Skeletal muscle tissue (tissue), 4 donors: ENCODE data around the gene SIGLEC12. TPM values are rescaled to one million over a fixed set of nuclear protein-coding genes. Genes with fewer than 3 reads are reported as not detected.

Experiments
- H3K27ac ChIP-seq: one replicate; pipeline ENCODE4 v1.7.0; 2013; ENCODE audit warnings: mild to moderate bottlenecking, low read depth, low read length, inconsistent platforms
- H3K27me3 ChIP-seq, 3 donors: one replicate each; pipeline ENCODE4 v1.7.0; 2013; ENCODE audit warnings: low read length in 3 of 3; ENCODE audit not compliant: control insufficient read depth in 3 of 3, insufficient read depth in 3 of 3
- H3K36me3 ChIP-seq, 3 donors: one replicate each; pipeline ENCODE4 v1.7.0; 2013; ENCODE audit warnings: low read length in 3 of 3; ENCODE audit not compliant: control insufficient read depth in 3 of 3, insufficient read depth in 3 of 3
- H3K4me1 ChIP-seq, 3 donors: one replicate each; pipeline ENCODE4 v1.7.0; 2013; ENCODE audit warnings: low read length in 3 of 3, mild to moderate bottlenecking in 3 of 3; ENCODE audit not compliant: control insufficient read depth in 3 of 3, insufficient read depth in 3 of 3
- H3K4me3 ChIP-seq, 3 donors: one replicate each; pipeline ENCODE4 v1.7.0; 2013; ENCODE audit warnings: low read length in 3 of 3
- H3K9ac ChIP-seq, 3 donors: one replicate each; pipeline ENCODE4 v1.7.0; 2013; ENCODE audit warnings: low read length in 3 of 3, mild to moderate bottlenecking in 3 of 3, moderate library complexity in 2 of 3, low read depth in 1 of 3
- H3K9me3 ChIP-seq, 3 donors: one replicate each; pipeline ENCODE4 v1.7.0; 2013; ENCODE audit warnings: low read length in 3 of 3; ENCODE audit not compliant: control insufficient read depth in 3 of 3
- total RNA-seq: library from RNA; depleted of rRNA; stranded (reverse); fragments of >200 nt; gene quantifications from one replicate; pipeline ENCODE4 v1.2.3, GENCODE V29; 2014
- donor health status: Osteomylitis.

SIGLEC12 gene
- total RNA-seq, 1 donor from 2014 or later: not detected

- H3K36me3 ChIP-seq: no peaks in the 10 kb centered on the region
- H3K27ac ChIP-seq: no peak overlapping the region
- H3K27me3 ChIP-seq: peaks cover 10 to 16% (median 13%) of the 10 kb centered on the region in 3 donors
- no peak overlapping the region for H3K9ac ChIP-seq
- H3K4me3 ChIP-seq: no peak overlapping the region
- H3K4me1 ChIP-seq: no peaks in the 10 kb centered on the region
- no peaks in the 10 kb centered on the region for H3K9me3 ChIP-seq
These were observed 42.4 kb upstream of the SIGLEC12 start for GRCh38 chr19:51544038-51544437.

DNA sequence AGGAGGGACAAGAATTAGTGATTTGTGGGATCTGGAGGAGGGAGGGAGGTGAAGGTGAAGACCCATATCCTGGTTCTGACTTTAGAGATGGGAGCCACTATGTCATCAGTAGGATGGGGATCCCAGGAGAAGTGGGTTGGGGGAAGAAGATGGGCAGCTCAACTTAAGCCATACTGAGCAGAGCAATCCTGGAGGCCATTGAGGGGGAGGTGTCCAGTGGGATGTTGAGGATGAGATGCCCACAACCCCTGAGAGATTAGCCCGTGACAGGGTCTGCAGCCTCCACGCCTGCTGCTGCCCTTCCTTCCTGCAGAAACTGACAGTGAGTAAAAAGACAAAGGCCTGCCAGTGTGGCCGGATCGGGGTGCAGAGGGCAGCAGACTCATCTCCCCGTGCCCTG, 41.1 kb upstream of the SIGLEC12 start:
- Histone ChIP-seq H3K27me3 (peaks cover 15 to 21% (median 16%) of the 10 kb centered on the region in 3 donors), H3K9ac (no peak overlapping the region), H3K27ac (no peak overlapping the region), H3K4me3 (no peak overlapping the region), H3K4me1 (no peaks in the 10 kb centered on the region), H3K9me3 (no peaks in the 10 kb centered on the region), H3K36me3 (no peaks in the 10 kb centered on the region)

DNA sequence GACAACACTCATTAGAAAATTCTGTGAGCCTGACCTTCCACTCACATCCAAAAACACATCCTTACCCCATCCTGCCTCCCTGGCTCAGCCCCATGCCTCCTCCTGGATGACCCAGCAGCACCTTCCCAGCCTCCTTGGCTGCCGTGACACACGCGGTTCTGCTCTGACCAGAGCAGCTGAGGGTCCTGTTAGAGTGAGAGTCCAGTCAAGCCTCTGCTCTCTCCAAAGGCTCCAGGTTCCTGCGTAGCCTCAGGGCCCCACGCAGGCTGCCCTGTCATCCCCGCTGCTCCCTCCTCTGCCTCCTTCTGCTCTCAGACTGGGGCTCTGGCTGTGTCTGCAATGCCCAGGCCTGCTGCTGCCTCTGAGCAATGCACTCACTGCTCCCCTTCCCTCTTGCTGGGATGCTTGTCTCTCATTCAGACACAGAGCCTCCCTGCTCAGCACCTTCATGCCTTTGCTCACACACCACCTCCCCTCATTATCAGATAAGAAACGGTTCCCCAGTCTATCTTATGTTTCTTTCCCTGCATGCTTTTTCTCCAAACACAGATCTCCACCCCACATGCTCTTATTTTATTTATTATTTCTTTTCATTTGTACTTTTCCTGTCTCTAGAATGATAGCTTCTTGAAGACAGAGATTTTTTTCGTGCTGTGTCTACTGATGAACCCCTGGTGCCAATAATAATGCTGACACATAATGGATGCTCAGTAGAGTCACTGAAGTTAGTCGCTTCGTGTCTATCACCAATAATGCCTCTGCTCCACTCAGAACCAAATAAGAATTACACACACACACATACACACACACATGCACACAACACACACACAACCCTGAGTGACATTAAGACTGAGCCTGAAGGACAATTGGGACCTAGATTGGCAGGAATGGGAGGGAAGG, 40.1 kb upstream of the SIGLEC12 start:
- Histone ChIP-seq H3K9me3 (no peaks in the 10 kb centered on the region), H3K27me3 (peaks cover 15 to 21% (median 17%) of the 10 kb centered on the region in 3 donors), H3K27ac (no peak overlapping the region)

DNA sequence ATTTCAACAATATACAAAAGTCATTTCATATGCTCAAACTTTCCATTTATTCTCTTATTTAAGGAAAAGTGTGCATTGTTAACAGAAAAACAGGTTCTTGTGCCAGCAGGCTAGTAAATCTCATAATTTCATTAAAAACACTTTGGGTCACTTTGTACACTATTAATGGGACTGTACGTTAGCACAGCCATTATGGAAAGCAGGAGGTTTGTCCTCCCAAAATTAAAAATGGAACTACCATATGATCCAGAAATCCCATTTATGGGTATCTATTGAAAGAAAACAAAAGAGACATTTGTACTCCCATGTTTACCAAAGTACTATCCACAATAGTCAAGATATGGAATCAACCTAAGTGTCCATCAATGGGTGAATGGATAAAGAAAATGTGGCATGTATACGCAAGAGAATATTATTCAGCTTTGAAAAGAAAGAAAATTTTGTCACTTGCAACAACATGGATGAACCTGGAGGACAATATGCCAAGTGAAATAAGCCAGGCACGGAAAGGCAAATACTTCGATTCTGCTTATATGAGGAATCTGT, 38.3 kb upstream of the SIGLEC12 start:
- no peaks in the 10 kb centered on the region for H3K9me3 ChIP-seq
- H3K4me1 ChIP-seq: no peaks in the 10 kb centered on the region
- H3K36me3 ChIP-seq: no peaks in the 10 kb centered on the region
- H3K27me3 ChIP-seq: peaks cover 13 to 19% (median 13%) of the 10 kb centered on the region in 3 donors
- H3K4me3 ChIP-seq: no peak overlapping the region
- no peak overlapping the region for H3K9ac ChIP-seq
- no peak overlapping the region for H3K27ac ChIP-seq

More for the DNA sequence above, 40.1 kb upstream of the SIGLEC12 start:
- no peak overlapping the region for H3K9ac ChIP-seq
- H3K4me3 ChIP-seq: no peak overlapping the region
- H3K36me3 ChIP-seq: no peaks in the 10 kb centered on the region
- H3K4me1 ChIP-seq: no peaks in the 10 kb centered on the region

DNA sequence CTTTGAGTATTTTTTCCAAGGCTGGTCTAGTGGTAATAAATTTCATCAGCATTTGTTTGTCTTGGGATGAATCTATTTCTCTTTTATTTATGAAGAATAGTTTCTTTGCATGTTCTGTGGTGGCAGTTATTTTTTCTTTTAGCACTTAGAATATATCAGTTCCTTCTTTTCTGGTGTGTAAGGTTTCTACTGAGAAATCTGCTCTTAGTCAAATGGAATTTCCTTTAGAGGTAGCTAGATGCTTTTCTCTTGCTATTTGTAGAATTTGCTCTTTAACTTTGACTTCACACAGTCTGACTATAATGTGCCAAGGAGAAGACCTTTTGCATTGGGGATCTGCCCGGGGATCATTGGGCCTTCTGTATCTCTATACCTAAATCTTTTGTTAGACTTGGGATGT, 33.9 kb upstream of the SIGLEC12 start:
- Histone ChIP-seq H3K27me3 (peaks cover 5 to 18% (median 5%) of the 10 kb centered on the region in 3 donors), H3K4me3 (no peak overlapping the region), H3K36me3 (no peaks in the 10 kb centered on the region), H3K4me1 (no peaks in the 10 kb centered on the region), H3K9ac (no peak overlapping the region), H3K9me3 (no peaks in the 10 kb centered on the region), H3K27ac (no peak overlapping the region)

GRCh38 chr19:51531349-51532315, 30.0 kb upstream of the SIGLEC12 start, which contains the start of gene SIGLEC6:
Gene SIGLEC6, minus strand, starts transcription at chr19:51531670. Its CDS starts 22 bp downstream, at chr19:51531648.
- Histone ChIP-seq H3K9ac (no peak within 1 kb of the TSS), H3K4me1 (no peaks in the 10 kb centered on the region), H3K9me3 (no peaks in the 10 kb centered on the region), H3K4me3 (no peak within 1 kb of the TSS), H3K27me3 (peaks cover 0 to 11% (median 0%) of the 10 kb centered on the region in 3 donors), H3K36me3 (no peaks in the 10 kb centered on the region), H3K27ac (no peak within 1 kb of the TSS)

DNA sequence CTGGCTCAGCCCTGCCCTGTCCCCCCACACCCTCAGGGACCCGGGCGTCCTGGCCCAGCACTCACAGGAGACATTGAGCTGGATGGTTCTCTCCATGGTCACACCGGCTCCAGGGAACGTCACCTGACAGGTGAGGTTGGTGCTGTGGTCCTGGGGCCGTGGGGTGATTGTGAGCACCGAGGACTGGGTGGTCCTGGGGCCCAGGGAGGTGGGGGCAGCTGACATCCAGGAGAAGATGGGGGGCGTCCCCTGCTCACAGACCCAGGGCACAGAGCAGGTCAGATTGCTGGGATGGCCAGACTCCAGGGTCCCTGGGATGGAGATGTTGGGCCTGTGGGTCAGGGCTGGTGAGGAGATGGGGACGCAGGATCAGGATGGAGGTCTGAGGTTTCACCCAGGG, 29.0 kb upstream of the SIGLEC12 start:
- H3K4me3 ChIP-seq: no peak overlapping the region
- no peaks in the 10 kb centered on the region for H3K36me3 ChIP-seq
- no peaks in the 10 kb centered on the region for H3K4me1 ChIP-seq
- H3K9ac ChIP-seq: no peak overlapping the region
- H3K27me3 ChIP-seq: peaks cover 0 to 11% (median 0%) of the 10 kb centered on the region in 3 donors
- H3K9me3 ChIP-seq: no peaks in the 10 kb centered on the region
- H3K27ac ChIP-seq: no peak overlapping the region

GRCh38 chr19:51529301-51529700, 27.7 kb upstream of the SIGLEC12 start:
- H3K4me1 ChIP-seq: no peaks in the 10 kb centered on the region
- no peaks in the 10 kb centered on the region for H3K36me3 ChIP-seq
- H3K27ac ChIP-seq: no peak overlapping the region
- peaks cover 0 to 11% (median 0%) of the 10 kb centered on the region in 3 donors for H3K27me3 ChIP-seq
- no peaks in the 10 kb centered on the region for H3K9me3 ChIP-seq
- no peak overlapping the region for H3K9ac ChIP-seq
- H3K4me3 ChIP-seq: no peak overlapping the region

GRCh38 chr19:51525651-51526050, 24.1 kb upstream of the SIGLEC12 start:
- no peak overlapping the region for H3K27ac ChIP-seq
- no peaks in the 10 kb centered on the region for H3K4me1 ChIP-seq
- no peaks in the 10 kb centered on the region for H3K36me3 ChIP-seq
- no peak overlapping the region for H3K4me3 ChIP-seq
- H3K9me3 ChIP-seq: no peaks in the 10 kb centered on the region
- H3K27me3 ChIP-seq: peaks cover 0 to 3% (median 3%) of the 10 kb centered on the region in 3 donors
- no peak overlapping the region for H3K9ac ChIP-seq
